ENCODE measurements around the gene TMBIM6.

Gene TMBIM6

GRCh38 chr12:49798934-49799333 is 57.6 kb downstream of the TMBIM6 start:
- no peak for DNase-seq

DNA sequence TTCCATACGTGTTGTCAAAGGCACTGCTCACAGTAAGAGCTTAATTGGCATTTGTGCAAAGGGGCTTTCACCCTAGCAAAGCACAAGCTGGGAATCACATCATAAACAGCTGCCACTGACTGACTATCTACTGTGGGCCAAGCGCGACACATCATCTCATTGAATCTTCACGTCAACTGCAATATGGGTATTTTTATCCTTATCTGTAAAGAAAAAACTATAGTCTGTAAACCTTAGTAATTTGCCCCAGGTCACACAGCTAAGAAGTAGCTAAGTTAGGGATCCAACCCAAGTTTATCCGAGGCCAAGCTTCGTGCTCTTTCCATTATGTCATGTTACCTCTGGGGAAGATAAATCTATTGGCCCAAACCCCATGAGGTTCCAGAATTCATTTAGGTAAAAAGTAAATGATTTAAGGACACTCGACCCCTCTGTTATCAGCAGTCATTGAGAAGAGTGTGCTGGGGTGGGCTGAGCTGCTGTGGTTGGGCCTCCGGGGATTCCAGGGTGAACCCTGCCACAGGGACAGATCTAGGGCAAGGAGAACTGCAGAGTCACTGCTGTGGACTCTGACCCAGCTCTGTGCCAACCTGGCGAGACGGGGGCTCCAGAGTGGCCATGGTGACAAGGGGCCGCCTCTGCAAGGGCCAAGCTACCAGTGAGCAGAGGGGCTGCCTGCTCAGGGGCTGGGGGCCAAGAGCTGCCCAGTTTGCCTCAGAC is 59.2 kb downstream of the TMBIM6 start:
- DNase-seq: no peak

DNA sequence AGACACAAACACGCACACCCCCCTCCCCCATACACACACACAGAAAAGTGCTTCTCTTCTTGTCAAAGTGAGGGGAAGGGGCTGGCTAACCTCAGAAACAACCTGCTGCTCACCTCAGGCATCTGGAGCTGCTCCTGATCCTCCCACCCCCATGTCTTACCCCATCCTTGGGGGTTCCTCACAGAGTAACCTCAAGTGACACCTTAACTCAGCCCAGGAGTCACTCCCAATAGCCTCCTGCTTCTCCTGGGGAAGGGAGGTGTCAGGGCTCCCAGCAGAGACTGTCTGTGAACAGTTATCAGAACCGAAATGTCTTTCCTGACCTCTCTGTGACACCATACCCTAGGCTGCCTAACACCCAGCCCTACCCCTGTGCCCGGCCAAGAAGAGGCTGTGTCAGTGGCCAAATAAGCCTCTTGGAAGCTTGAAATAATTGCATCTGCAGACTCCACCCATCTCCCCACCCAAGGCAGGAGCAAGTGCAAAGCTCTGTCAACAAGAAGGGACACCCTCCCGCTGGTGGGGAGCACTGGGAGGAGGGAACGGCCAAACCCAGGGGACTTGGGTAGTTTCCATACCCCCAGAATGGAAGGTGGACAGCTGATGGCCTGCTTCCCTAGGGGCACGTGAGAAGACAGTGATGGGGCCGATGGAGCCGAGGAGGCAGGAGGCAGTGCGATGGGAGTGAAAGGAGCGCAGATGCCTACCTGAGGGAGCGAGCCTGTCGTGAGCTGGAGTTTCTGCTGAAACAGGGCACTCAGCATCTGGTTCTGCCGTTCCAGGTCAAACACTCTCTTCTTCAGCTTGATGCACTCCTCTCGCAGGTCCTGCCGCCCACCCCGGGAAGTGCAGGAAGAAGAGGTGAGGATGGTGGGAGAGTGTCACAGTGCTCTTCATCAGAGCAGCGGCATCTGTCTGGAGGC is 60.0 kb downstream of the TMBIM6 start:
- DNase-seq: no peak

DNA sequence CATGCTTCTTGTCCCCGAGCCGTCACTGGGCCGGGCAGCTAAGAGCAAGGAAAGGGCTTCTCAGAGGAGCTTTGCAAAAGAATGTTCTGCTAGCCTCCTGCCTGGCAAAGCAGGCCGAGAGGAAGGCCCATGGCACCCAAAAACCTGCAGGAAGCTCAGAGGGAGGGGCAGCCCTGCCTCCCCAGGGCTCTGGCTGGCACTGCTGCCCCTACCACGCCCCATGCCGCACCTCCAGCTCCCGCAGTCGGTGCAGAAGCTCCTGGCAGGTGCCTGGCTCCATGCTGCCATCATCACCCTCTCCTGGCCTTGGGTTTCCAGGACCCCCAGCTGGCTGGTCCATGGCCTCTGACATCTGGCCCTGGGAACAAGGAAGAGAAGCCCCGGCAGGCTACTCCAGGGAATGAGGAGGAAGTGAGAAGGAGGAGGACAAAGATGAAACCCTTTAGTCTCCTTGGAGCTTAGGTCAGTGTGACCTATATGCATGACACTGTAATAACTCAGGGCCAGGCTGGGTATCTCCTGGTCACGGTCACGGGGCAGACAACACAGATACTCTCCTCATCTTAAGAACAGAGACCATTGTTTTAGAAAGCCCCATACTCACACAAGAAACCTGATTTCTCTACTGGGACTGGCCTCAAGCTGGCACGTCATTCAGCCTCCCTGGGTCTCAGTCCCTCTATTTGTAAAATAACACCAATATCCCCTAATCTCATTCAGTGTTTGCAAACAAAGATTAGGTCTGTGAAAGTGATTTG is 62.5 kb downstream of the TMBIM6 start:
- DNase-seq: no peak

- DNase-seq: no peak
Measured at GRCh38 chr12:49804821-49805220, 63.5 kb downstream of the TMBIM6 start.

GRCh38 chr12:49805409-49805808 is 64.1 kb downstream of the TMBIM6 start:
- no peak for DNase-seq

GRCh38 chr12:49806321-49806813 is 65.0 kb downstream of the TMBIM6 start:
- no peak for DNase-seq

DNA sequence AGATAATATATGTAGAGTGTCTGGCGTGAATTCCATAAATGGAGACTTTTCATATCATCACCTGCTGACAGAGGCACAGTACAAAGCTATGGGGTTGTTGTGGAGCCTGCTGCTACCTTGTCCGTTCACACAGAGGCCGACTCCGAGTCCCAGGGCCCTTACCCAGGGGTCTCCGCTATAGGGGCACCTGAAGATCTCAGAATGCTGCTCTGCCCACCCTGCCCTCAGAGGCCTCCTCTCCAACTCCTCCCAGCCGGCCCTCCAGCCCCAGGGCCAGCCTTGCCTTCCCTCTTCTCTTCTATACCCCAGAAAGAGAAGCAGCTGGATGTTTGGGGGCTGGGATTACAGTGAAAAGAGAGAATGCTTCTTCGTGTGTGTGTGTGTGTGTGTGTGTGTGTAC is 65.5 kb downstream of the TMBIM6 start:
- no peak for DNase-seq

- no peak for DNase-seq
Measured at GRCh38 chr12:49807991-49808580, 66.7 kb downstream of the TMBIM6 start.

DNA sequence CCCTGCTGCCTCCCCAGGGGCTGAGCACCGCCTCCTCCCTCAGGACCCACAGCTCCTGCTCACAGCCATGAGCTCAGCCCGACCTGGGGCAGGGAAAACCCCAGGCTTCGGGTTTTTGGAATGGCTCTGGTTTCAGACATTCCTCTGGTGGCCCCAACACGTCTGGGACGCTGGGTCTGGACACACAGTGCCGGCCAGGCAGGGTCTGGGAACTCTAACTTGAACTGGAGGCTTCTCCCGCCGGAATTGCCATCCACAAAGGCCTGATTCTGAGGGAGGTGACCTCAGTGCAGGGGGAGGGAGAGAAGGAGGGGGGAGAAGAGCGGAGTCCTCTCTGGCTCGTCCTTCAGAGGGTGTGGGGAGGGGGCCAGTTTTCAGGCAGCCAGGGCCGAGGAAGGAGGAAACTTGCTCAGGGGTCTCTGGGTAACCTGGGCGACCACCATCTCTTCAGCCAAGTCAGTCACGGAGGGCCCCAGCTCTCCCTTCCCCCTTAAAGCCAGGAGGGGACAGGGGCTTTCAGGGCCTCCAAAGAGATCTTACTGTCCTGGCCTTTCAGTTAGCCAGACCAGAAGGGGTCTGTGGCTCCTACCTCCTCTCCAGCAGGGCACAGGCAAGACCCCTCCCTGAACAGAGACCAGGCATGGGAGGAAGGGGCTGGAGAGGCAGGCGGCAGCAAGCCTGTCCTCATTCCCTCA is 67.5 kb downstream of the TMBIM6 start:
- DNase-seq: no peak

GRCh38 chr12:49809381-49809905 is 68.1 kb downstream of the TMBIM6 start:
- no peak for DNase-seq

DNA sequence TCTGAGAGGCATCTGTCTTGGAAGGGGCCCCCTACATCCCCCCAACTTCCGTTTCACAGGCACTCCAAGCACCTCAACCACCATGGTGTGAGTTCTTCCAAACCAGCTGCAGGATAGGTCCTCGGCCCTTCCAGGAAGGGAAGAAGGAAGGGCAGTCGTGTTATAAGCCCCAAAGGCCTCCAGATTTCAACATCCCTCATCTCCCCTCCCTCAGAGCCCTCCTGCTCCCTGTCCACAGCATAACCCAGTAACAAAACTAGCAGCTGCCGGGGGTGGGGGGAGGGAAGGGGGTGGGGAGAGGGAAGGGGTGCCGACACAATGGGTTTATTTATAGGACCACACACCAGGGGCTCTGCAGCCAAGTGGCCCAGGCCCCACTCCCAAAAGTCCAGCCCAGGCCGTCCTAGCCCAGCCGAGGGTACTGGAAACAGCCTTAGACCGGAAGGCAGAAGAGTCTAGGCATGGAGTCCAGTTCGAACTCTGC is 68.6 kb downstream of the TMBIM6 start:
- no peak for DNase-seq

GRCh38 chr12:49811136-49811535 is 69.8 kb downstream of the TMBIM6 start:
- no peak for DNase-seq

DNA sequence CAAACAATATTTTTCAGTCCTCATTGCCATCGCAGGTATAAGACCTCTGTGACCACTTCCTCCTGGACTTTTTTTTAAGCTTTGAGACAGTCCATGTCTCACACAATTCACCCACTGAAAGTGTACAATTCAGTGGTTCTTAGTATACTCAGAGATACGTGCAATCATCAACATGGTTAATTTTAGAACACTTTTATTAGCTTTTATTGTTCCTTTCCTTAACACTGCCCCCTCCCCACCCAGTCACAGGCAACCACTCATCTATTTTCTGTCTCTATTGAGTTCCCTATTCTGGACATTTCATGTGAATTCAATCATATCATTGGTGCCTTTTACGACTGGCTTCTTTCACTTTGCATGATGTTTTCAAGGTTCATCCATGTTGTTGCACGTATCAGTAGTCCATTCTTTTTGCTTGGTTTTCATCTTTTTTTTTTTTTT is 70.6 kb downstream of the TMBIM6 start:
- no peak for DNase-seq

- no peak for DNase-seq
Measured at GRCh38 chr12:49813131-49813530, 71.8 kb downstream of the TMBIM6 start.

Data from stimulated activated CD4-positive, alpha-beta T cell treated with anti-CD3 and anti-CD28 coated beads, Interleukin-4, amount 100 ng/mL, for 1 hour (primary cell).